MG63 (cell line): ENCODE measurements around the gene SELPLG. TPM values are rescaled to one million over a fixed set of nuclear protein-coding genes. Genes with fewer than 3 reads are reported as not detected.
"Not testable (repeated sequence)": the region's sequence is repeated elsewhere in the genome, so short reads cannot be mapped to it uniquely, and the experiment has no call there.

Experiments
- DNase-seq: peaks from one replicate; pipeline ENCODE4 v3.0.0-alpha.2; 2020
- H3K27me3 ChIP-seq: fragments of 250-450 bp; sonication (Bioruptor Pico); 2 replicates; pipeline ENCODE4 v1.5.1; 2020; ENCODE audit warnings: mild to moderate bottlenecking, moderate library complexity
- H3K36me3 ChIP-seq: fragments of 250-450 bp; sonication (Bioruptor Pico); 2 replicates; pipeline ENCODE4 v1.5.1; 2020; ENCODE audit warnings: mild to moderate bottlenecking, moderate library complexity
- H3K4me3 ChIP-seq: fragments of 250-450 bp; sonication (Bioruptor Pico); 2 replicates; pipeline ENCODE4 v1.5.1; 2020; ENCODE audit warnings: mild to moderate bottlenecking, moderate library complexity
- H3K9me3 ChIP-seq: fragments of 250-450 bp; sonication (Bioruptor Pico); 2 replicates; pipeline ENCODE4 v1.5.1; 2020; ENCODE audit warnings: mild to moderate bottlenecking, moderate library complexity
- total RNA-seq: library from RNA; depleted of rRNA; stranded (reverse); fragments of >200 nt; shearing (Covaris generic); gene quantifications from 2 replicates; pipeline ENCODE4 v1.2.3, GENCODE V29; 2014; ENCODE audit warnings: low replicate concordance; rRNA removed

The SELPLG gene
- total RNA-seq, 1 experiment from 2014 or later: 2.5 TPM

DNA sequence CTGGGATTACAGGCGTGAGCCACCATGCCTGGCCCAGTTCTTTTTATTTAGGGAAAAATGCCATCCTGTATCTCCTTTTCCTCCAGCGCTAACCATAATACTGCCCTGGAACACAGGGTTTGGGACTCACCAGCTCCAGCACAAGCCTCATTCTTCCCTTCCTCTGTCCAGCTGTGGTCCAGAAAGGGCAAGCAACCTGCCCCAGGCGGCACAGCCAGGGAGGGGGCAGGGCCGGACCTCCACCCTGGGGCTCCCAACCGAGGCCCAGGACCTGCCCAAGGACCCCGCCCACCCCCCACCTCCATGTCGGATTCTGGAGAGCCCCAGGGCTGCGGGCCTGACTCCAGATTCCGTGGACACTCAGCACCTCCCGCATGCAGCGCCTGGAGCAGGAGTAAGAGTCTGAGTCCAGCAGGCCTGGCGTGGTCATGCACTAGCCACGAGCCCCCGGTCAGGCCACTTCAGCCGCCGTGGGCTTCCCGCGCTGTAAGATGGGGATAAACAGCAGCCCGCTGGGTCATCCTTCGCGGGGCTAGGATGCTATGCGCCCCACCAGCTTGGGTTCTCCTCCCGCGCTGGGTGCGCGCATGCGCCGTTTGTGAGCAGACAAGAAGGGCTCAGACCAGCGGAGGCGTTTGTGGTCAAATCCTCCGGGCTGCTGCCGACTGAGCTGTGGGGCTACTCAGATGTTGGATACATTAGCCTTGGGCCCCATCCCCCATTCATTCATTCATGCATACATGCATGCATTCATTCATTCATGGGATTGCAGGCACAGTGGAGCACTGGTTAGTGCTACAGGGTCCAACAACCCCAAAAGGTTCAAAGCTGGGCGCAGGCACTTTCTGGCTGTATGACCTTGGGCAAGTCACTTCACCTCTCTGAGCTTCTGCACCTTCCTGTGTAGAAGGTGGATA is 52.1 kb downstream of the SELPLG start:
- DNase-seq: no peak

GRCh38 chr12:108580531-108580930 is 53.2 kb downstream of the SELPLG start:
- H3K4me3 ChIP-seq: no peak overlapping the region
- H3K9me3 ChIP-seq: no peaks in the 10 kb centered on the region
- H3K27me3 ChIP-seq: no peaks in the 10 kb centered on the region
- no peak for DNase-seq
- H3K36me3 ChIP-seq: no peaks in the 10 kb centered on the region

More for the DNA sequence above, 52.1 kb downstream of the SELPLG start:
- no peak overlapping the region for H3K4me3 ChIP-seq
- H3K27me3 ChIP-seq: no peaks in the 10 kb centered on the region
- no peaks in the 10 kb centered on the region for H3K36me3 ChIP-seq
- H3K9me3 ChIP-seq: no peaks in the 10 kb centered on the region

GRCh38 chr12:108578813-108579212 is 54.9 kb downstream of the SELPLG start:
- Histone ChIP-seq H3K27me3 (no peaks in the 10 kb centered on the region), H3K36me3 (no peaks in the 10 kb centered on the region), H3K9me3 (no peaks in the 10 kb centered on the region), H3K4me3 (no peak overlapping the region)
- DNase-seq: no peak

DNA sequence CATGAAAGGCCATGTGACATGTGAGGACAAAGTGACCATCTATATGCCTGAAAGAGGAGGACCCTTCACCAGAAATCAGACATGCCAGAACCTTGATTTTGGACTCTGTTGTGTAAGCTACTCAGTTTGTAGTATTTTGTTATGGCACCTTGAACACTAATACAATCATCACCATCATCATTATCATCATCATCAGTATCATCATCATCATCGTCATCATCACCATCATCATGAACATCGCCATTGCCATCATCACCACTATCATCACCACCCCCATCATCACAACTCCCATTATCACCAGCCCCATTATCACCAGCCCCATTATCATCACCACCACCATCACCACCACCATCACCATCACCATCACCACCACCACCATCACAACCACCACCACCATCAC is 55.4 kb downstream of the SELPLG start:
- Histone ChIP-seq H3K9me3 (no peaks in the 10 kb centered on the region), H3K4me3 (no peak overlapping the region), H3K36me3 (no peaks in the 10 kb centered on the region), H3K27me3 (no peaks in the 10 kb centered on the region)
- no peak for DNase-seq

- H3K36me3 ChIP-seq: no peaks in the 10 kb centered on the region
- no peak overlapping the region for H3K4me3 ChIP-seq
- no peaks in the 10 kb centered on the region for H3K27me3 ChIP-seq
- no peaks in the 10 kb centered on the region for H3K9me3 ChIP-seq
- no peak for DNase-seq
Measured at GRCh38 chr12:108577458-108577857, 56.2 kb downstream of the SELPLG start.

DNA sequence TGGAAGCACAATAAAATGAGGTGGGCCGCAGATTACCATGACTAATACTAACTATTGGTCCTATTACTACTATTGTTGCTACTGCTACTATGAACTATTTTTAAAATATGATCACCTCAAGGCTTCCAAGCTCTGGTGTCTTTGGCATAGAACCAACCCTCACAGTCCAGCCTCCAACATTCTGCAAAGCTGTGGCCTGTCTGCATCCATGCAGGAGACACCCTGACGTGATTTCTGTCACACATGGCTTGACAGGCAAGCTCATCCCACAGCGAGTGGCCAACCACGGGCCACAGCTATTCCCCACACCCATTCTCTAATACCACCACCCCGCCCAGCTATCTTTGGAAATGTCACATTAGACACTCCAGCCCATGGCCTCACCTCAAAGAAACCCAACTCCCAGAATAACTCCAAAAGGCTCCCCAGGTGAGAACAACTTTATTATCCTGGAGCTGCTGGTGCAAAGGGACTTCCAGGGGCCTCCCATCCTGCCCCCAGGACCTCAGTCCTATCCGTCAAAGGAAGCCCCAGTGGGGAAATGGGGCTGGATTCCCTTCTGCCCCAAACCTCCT is 56.9 kb downstream of the SELPLG start:
- no peaks in the 10 kb centered on the region for H3K9me3 ChIP-seq
- DNase-seq: no peak
- H3K4me3 ChIP-seq: no peak overlapping the region
- no peaks in the 10 kb centered on the region for H3K27me3 ChIP-seq
- H3K36me3 ChIP-seq: no peaks in the 10 kb centered on the region

GRCh38 chr12:108575199-108575912 is 58.3 kb downstream of the SELPLG start:
- Histone ChIP-seq H3K4me3 (no peak overlapping the region), H3K36me3 (no peaks in the 10 kb centered on the region), H3K27me3 (no peaks in the 10 kb centered on the region), H3K9me3 (no peaks in the 10 kb centered on the region)
- no peak for DNase-seq

- not testable (repeated sequence) for H3K9me3 ChIP-seq, H3K4me3 ChIP-seq, H3K27me3 ChIP-seq, DNase-seq, H3K36me3 ChIP-seq
Measured at GRCh38 chr12:108574276-108574675, 59.4 kb downstream of the SELPLG start.

GRCh38 chr12:108573317-108573716 is 60.4 kb downstream of the SELPLG start:
- Histone ChIP-seq H3K9me3 (no peaks in the 10 kb centered on the region), H3K27me3 (no peaks in the 10 kb centered on the region), H3K36me3 (peaks cover 13% of the 10 kb centered on the region), H3K4me3 (no peak overlapping the region)
- no peak for DNase-seq

- Histone ChIP-seq H3K4me3 (no peak overlapping the region), H3K36me3 (peaks cover 24% of the 10 kb centered on the region), H3K27me3 (no peaks in the 10 kb centered on the region), H3K9me3 (no peaks in the 10 kb centered on the region)
- DNase-seq: no peak
Measured at GRCh38 chr12:108572166-108572790, 61.4 kb downstream of the SELPLG start.

Other genes with a start within 250 kb of the SELPLG start
- gene FICD, start 118.6 kb downstream of the SELPLG start, total RNA-seq: 0.62 and 1.6 TPM in 2 replicates
- 27.6 and 62.9 TPM in 2 replicates for gene SART3, start 72.7 kb downstream of the SELPLG start, total RNA-seq
- 130 and 156 TPM in 2 replicates for gene ISCU, start 71.3 kb downstream of the SELPLG start, total RNA-seq
- 24.2 and 31.2 TPM in 2 replicates for gene TMEM119, start 35.8 kb downstream of the SELPLG start, total RNA-seq
- 228 and 229 TPM in 2 replicates for gene CORO1C, start 97.6 kb upstream of the SELPLG start, total RNA-seq
- gene SSH1, start 223.7 kb upstream of the SELPLG start, total RNA-seq: 7.0 and 8.7 TPM in 2 replicates
- not detected in 2 replicates for gene DAO, start 246.2 kb upstream of the SELPLG start, total RNA-seq